PC-3 (cell line): ENCODE measurements around the gene WDFY1.

Source experiments
- EZH2 ChIP-seq: fragments of 300-600 bp; sonication (generic); IDR thresholded peaks from one replicate; pipeline ENCODE4 v1.6.1; 2017; ENCODE audit warnings: antibody characterized with exemption, mild to moderate bottlenecking, low read length; ENCODE audit not compliant: unreplicated experiment
- EZH2phosphoT487 ChIP-seq: fragments of 300-600 bp; sonication (generic); IDR thresholded peaks from 2 replicates; pipeline ENCODE4 v1.6.1; 2018; ENCODE audit warnings: mild to moderate bottlenecking, antibody characterized with exemption, low read length, borderline replicate concordance
- TF ChIP-seq, protein P1 (sequence below): fragments of 300-600 bp; sonication (generic); conservative IDR thresholded peaks from 2 replicates; pipeline ENCODE4 v1.5.1; 2017; ENCODE audit warnings: antibody characterized with exemption, low read depth, mild to moderate bottlenecking, low read length

- no peak for TF ChIP-seq EZH2
- TF ChIP-seq, protein P1, sequence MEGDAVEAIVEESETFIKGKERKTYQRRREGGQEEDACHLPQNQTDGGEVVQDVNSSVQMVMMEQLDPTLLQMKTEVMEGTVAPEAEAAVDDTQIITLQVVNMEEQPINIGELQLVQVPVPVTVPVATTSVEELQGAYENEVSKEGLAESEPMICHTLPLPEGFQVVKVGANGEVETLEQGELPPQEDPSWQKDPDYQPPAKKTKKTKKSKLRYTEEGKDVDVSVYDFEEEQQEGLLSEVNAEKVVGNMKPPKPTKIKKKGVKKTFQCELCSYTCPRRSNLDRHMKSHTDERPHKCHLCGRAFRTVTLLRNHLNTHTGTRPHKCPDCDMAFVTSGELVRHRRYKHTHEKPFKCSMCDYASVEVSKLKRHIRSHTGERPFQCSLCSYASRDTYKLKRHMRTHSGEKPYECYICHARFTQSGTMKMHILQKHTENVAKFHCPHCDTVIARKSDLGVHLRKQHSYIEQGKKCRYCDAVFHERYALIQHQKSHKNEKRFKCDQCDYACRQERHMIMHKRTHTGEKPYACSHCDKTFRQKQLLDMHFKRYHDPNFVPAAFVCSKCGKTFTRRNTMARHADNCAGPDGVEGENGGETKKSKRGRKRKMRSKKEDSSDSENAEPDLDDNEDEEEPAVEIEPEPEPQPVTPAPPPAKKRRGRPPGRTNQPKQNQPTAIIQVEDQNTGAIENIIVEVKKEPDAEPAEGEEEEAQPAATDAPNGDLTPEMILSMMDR, result no peak
- no peak for TF ChIP-seq EZH2phosphoT487
Observed at GRCh38 chr2:223935459-223936125, 9.5 kb downstream of the WDFY1 start.
